Urothelium cell line (cell line): Measurements from ENCODE around the gene TERB2.
A peak's percentile ranks its signal among the peaks of the same experiment; 100 is the strongest.
"Not testable (repeated sequence)": the region's sequence is repeated elsewhere in the genome, so short reads cannot be mapped to it uniquely, and the experiment has no call there.

Experiments used
- DNase-seq: peaks from one replicate; pipeline ENCODE4 v3.0.0; 2011; ENCODE audit warnings: low spot score, mixed read lengths
- FAIRE-seq: peaks from 2 replicates; lab custom pipeline; 2011; peaks lifted over from hg19 to GRCh38; lab: Jason Lieb, UNC

Gene TERB2

DNA sequence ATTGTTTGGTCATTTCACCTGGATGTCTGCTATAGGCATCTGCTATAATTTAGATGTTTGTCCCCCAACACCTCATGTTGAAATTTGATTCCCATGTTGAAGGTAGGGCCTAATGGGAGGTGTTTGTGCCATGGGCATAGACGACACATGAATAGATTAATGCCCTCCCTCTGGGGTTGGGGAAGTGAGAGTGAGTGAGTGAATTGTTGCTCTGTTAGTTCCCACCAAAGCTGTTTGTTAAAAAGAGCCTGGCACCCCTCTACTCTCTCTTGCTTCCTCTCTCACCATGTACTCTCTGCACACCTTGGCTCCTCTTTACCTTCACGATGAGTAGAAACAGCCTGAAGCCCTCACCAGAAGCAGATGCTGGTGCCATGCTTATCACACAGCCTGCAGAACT, 42.6 kb downstream of the TERB2 start:
- FAIRE-seq = no peak
- no peak for DNase-seq

DNA sequence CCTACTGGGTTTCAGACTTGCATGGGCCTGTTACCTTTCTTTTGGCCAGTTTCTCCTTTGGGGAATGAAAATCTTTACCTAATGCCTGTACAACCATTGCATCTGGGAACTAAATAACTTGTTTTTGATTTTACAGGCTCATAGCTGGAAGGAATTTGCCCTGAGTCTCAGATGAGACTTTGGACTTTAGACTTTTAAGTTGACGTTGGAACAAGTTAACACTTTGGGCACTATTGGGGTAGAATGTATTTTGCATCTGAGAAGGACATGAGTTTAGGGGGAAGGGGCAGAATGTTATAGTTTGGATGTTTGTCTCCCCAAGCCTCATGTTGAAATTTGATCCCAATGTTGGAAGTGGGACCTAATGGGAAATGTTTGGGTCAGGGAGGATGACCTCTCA, 44.7 kb downstream of the TERB2 start:
- DNase-seq, FAIRE-seq: not testable (repeated sequence)

DNA sequence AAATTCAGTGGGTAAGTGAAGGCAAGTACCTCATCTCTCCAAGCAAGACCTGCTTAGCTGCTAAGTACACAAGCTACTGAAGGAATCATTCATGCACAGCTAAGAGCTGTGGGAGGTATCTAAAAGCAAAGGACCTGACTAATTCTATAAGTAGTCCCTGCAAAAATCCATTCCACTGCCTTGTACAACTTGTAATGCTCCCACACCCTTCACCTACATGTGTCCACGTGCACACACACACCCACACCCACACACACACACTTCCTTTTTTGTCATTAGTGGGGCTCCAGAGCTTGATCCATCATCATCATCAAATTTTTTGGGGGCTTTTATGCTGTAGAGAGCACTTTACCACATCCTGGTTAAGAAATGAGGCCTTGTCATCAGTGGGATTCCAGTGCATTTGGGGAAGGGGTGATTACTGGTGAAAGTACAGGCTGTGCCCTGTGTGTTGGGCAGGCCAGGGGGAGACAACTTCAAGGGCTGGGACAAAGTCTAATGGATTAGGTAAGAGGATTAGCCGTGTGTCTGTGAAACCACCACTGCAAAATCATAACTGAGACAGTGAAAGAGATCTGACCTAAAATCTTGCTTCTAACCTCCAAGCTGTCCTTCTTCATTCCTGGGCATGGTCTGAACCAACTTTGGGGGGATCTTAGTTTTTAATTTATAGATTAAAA, 47.4 kb downstream of the TERB2 start:
- not testable (repeated sequence) for FAIRE-seq, DNase-seq

DNA sequence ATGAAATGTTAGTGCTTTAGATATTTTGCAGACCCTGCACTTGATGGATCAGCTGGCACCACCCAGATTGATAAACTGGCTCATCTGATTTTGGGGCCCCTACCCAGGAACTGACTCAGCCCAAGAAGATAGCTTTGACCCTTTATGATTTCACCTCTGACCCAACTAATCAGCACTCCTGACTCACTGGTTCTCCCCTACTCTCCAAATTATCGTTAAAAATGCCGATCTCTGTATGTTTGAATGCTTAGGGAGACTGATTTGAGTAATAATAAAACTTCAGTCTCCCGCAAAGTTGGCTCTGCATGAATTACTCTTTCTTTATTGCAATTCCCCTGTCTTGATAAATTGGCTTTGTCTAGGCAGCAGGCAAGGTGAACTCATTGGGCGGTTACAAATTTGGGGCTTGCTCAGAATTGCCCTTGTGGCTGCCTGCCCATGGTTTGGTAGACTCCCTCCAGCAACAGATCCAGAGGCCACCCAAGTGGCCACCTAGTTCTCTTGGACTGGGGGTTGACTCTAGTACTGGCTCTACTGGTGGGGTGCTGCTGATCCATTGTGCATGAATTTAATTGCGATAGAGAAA, 48.2 kb downstream of the TERB2 start:
- FAIRE-seq, DNase-seq: not testable (repeated sequence)

DNA sequence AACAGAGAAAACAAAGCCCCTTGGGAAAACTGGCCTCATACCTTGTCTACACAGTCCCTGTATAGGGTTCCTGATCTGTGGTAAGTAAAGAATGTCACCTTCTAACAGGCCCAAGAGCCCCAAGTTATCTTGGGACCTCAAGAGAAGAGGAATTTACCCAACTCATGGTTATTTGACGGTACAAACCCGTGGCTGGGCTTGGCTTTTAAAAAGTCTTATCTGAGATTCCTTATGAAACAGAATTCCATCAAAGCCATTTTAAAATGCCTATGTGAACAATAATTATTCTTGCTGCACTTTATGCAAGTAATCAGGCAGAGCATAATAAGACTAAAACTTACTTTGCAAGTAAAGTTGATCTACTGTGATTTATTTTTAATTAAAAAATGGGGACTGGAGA, 52.6 kb downstream of the TERB2 start:
- no peak for DNase-seq
- FAIRE-seq = no peak

DNA sequence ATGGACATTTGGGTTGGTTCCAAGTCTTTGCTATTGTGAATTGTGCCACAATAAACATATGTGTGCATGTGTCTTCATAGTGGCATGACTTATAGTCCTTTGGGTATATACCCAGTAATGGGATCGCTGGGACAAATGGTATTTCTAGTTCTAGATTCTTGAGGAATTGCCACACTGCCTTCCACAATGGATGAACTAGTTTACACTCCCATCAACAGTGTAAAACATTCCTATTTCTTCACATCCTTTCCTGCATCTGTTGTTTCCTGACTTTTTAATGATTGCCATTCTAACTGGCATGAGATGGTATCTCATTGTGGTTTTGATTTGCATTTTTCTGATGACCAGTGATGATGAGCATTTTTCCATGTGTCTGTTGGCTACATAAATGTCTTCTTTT, 58.6 kb downstream of the TERB2 start:
- FAIRE-seq, DNase-seq: not testable (repeated sequence)

DNA sequence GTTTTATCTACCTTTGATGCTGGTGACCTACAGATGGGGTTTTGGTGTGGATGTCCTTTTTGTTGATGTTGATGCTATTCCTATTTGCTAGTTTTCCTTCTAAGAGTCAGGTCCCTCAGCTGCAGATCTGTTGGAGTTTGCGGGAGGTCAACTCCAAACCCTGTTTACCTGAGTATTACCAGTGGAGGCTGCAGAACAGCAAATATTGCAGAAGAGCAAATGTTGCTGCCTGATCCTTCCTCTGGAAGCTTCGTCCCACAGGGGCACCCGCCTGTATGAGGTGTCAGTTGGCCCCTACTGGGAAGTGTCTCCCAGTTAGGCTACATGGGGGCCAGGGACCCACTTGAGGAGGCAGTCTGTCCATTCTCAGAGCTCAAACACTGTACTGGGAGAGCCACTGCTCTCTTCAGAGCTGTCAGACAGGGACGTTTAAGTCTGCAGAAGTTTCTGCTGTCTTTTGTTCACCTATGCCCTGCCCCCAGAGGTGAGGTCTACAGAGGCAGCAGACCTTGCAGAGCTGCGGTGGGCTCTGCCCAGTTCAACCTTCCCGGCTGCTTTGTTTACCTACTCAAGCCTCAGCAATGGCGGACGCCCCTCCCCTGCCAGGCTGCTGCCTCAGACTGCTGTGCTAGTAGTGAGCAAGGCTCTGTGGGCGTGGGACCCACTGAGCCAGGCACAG, 63.9 kb downstream of the TERB2 start:
- FAIRE-seq, DNase-seq: not testable (repeated sequence)

DNA sequence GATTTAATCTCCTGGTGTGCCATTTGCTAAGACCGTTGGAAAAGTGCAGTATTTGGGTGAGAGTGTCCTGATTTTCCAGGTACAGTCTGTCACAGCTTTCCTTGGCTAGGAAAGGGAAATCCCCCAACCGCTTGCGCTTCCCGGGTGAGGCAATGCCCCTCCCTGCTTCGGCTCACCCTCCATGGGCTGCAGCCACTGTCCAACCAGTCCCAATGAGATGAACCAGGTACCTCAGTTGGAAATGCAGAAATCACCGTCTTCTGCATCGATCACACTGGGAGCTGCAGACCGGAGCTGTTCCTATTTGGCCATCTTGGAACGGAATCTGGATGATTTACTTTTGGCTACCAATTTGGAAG, 64.4 kb downstream of the TERB2 start:
- not testable (repeated sequence) for DNase-seq, FAIRE-seq

DNA sequence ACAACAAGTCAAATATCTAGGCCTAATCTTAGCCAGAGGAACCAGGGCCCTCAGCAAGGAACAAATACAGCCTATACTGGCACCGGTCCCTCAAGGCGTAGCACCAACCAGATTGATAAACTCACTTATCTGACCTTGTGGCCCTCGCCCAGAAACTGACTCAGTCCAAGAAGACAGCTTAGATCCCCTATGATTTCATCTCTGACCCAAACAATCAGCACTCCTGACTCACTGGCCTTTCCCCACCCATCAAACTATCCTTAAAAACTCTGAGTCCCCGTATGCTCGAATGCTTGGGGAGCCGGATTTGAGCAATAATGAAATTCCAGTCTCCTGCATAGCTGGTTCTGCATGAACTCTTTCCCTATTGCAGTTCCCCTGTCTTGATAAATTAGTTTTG, 64.9 kb downstream of the TERB2 start:
- no peak for FAIRE-seq

DNA sequence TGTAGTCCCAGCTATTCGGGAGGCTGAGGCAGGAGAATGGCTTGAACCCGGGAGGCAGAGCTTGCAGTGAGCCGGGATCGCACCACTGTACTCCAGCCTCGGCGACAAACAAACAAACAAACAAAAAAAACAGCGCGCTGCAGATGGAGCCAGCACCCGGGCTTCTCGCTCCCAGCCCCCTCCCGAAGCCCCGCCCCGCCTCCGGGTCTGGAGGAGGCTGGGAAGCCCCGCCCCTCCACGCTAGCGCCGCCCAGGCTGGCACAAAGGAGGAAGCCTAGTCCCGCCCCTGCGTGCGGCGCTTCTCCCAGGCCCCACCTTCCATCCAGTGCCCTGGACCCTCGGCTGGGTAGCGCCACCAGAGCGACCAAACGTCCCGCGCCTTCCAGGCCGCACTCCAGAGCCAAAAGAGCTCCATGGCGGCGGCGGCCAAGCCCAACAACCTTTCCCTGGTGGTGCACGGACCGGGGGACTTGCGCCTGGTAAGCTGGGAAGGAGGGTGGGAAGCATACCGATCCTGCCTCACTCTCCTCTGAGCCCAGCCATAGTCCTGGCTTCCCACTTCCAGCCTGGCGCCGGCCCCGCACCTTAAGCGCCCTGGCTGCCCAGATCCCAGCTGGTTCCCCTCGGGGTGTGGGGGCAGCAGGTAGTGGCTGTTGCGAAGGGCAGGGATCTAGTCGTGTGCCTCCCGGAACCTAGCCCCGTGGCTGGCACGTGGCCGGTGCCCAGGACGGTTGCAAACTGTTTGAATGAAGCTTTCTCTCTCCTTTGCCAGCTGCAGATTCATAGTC, 66.6 kb downstream of the TERB2 start, which contains the start of gene SORD:
SORD (plus strand) TSS at position 325 of the 788 bp plus-strand sequence; CDS start at position 414, 89 bp downstream.
- DNase-seq (peak; percentile 97), FAIRE-seq (no peak)

More for the DNA sequence above, 64.9 kb downstream of the TERB2 start:
- DNase-seq = no peak

DNA sequence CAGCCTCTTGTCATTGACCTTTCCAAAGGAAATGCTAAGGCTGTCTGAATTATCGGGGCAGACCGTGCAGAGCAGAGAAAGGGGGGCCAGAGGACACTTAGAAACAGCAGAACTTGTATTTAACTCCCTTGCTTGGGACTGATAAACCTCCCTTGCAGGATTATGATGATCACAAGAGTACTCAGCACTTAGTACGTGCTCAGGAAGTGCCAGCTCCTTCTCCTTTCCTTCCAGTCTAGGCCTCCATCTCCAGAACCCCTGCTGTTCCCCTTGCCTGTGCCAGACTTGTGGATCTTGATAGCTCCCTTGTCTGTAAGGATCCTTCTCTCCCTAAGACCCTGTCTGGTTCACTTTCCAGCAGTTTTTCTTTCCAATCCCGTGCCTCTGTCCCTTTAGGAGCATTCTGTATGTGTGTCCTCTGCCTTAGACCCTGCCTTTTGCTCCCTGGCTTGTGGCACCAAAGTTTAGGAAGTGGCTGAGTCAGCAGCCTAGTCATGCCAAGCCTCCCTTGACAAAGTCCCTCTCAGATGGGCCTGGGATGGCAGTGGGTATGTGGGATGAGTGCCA, 67.3 kb downstream of the TERB2 start:
- peak; percentile 14 for DNase-seq
- no peak for FAIRE-seq

DNA sequence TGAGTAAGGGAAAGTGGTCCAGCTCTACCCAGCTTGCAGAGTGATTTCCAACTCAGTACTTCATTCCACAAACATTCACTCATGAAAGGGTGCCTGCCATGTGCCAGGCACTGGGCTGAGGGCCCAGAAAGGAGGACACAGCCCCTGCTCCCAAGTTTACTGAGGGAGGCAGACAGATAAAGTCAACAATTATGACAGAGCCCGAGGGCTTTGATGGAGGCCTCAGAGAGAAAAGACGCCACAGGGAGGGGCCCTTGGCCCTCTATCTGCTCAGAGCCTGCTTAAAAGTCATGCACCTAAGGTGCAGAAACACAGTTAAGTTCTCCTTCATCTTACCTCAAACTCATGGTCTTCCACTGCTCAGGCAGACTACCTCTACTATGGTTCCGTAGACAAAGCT, 68.2 kb downstream of the TERB2 start:
- not testable (repeated sequence) for FAIRE-seq, DNase-seq

DNA sequence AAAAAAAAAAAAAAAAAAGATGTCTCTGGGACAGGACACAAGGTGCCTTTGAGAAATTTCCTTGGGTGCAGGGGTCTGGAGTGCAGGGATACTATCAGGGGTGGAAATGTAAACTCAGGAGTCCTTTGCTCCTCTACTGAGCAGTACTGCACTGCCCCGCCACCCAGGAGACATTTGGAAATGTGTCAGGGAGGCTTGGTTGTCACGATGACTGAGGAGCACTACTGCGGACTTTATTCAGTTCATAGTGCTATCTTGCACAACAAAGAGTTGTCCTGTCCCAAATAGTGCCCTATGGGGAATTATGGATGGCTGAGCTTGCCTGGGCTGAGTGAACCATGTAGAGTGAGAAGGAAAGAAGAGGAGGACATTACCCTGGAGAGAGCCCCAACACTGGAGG, 69.1 kb downstream of the TERB2 start:
- not testable (repeated sequence) for FAIRE-seq, DNase-seq

DNA sequence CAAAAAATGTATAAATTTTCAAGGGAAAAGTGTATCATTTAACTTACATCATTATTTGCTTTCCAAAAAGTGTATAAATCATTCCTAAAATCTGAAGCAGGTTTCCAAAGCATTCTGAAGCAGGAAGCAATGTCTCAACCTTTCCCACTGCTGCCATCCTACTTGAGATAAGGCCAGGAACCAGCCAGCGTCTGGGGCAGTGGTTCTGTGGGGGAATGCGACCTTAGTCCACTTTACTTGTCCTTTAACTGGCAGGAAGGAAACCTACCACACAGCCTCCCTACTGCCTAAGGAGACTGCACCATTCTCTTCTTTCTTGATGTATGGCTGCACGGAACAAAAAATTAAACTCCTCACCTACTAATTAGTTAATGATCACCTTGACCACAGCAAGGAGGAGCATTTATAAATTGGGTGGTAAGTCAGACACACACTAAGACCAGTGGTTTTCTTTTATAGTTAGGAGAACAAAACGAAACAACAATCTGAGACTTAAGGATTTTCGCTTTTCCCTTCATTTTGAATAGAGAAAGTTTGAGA, 70.2 kb downstream of the TERB2 start:
- FAIRE-seq (no peak), DNase-seq (no peak)

DNA sequence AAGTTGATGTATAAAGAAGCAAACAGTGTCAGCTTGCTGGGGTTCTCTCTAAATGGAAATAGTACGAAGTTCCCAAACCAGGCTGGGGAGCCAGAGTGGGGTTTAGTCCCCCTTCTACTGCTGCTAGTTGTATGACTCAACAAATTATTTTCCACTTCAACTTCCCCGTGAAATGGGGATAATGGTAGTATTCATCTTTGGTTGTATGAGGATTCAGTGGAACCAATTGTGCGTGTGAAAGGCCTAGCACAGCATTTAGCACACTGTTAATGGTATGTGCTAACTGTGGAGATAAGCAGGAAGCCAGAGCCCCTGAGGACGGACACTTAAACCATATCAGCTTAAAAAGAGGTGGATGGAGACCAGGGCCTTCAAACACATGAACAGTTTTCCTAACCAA, 70.7 kb downstream of the TERB2 start:
- no peak for DNase-seq
- no peak for FAIRE-seq
